ENCODE results near the gene C2orf76.

DNA sequence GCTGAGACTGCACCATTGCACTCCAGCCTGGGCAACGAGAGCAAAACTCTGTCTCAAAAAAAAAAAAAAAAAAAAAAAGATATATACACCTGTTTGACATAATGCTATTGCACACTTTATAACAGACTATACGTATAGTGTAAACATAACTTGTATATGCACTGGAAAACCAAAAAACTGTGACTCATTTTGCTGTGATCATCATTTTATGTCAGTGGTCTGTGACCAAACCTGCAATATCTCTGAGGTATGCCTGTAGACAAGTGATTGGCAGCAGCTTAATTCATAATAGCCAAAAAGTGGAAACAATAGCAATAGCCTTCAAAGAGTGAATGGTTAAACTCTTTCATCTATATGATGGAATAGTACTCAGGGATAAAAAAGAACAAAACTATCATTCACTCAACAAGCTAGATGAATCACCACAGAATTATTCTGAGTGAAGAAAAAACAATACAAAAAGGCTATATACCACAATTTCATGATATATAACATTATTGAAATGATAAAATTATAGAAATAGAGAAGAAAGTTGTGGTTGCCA, 6.1 kb downstream of the C2orf76 start:
- TF ChIP-seq, protein P1, sequence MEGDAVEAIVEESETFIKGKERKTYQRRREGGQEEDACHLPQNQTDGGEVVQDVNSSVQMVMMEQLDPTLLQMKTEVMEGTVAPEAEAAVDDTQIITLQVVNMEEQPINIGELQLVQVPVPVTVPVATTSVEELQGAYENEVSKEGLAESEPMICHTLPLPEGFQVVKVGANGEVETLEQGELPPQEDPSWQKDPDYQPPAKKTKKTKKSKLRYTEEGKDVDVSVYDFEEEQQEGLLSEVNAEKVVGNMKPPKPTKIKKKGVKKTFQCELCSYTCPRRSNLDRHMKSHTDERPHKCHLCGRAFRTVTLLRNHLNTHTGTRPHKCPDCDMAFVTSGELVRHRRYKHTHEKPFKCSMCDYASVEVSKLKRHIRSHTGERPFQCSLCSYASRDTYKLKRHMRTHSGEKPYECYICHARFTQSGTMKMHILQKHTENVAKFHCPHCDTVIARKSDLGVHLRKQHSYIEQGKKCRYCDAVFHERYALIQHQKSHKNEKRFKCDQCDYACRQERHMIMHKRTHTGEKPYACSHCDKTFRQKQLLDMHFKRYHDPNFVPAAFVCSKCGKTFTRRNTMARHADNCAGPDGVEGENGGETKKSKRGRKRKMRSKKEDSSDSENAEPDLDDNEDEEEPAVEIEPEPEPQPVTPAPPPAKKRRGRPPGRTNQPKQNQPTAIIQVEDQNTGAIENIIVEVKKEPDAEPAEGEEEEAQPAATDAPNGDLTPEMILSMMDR (conservative IDR thresholded peaks at IDR 0.05), result no peak
- no peak for TF ChIP-seq ZFX (IDR thresholded peaks at IDR 0.05)

Measured in C4-2B (cell line).